Measurements from ENCODE around the gene DHDDS. TPM values are rescaled to one million over a fixed set of nuclear protein-coding genes. Genes with fewer than 3 reads are reported as not detected.

DHDDS gene
- total and polyA plus RNA-seq, 2 of the 13 experiments (the other 11 are each of a cell fraction or from before 2014, with no cell fraction given) = 18.9 to 28.3 TPM

DNA sequence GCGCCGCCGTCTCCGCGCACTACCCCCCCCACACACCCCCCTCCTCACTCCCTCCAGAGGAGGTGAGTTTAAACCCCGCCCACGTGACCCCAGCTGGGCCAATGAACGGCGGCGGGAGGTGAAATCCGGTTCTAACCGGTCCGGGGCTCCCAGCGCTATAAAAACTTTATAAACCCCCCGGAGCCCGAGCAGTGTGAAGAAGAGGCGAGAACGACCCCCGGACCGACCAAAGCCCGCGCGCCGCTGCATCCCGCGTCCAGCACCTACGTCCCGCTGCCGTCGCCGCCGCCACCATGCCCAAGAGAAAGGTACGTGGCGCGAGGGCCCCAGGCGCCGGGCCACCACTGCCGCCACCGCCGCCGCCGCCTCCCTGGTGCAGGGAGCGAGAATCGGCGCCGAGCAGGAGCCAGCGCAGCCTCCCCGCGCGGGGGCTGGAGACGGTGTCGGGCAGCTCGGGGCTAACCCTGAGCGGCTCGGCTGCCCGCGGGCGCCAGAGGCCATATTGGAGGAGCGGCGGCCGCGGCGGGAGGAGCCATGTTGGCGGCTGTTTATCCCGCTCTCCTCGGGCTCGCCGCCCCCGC is 40.3 kb downstream of the DHDDS start, which contains the start of gene HMGN2 (continued):
- TF ChIP-seq, protein P1, sequence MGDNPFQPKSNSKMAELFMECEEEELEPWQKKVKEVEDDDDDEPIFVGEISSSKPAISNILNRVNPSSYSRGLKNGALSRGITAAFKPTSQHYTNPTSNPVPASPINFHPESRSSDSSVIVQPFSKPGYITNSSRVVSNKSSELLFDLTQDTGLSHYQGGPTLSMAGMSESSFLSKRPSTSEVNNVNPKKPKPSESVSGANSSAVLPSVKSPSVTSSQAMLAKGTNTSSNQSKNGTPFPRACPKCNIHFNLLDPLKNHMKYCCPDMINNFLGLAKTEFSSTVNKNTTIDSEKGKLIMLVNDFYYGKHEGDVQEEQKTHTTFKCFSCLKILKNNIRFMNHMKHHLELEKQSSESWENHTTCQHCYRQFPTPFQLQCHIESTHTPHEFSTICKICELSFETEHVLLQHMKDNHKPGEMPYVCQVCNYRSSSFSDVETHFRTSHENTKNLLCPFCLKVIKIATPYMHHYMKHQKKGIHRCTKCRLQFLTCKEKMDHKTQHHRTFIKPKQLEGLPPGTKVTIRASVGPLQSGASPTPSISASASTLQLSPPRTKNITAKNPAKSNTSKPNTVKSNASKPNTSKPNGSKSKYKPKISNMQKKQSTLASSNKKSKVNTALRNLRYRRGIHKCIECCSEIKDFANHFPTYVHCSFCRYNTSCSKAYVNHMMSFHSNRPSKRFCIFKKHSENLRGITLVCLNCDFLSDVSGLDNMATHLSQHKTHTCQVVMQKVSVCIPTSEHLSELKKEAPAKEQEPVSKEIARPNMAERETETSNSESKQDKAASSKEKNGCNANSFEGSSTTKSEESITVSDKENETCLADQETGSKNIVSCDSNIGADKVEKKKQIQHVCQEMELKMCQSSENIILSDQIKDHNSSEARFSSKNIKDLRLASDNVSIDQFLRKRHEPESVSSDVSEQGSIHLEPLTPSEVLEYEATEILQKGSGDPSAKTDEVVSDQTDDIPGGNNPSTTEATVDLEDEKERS (CRISPR knock-in tag; IDR thresholded peaks at IDR 0.05) = no peak
- TF ChIP-seq PTBP1 (IDR thresholded peaks at IDR 0.05; ENCODE audit: low read depth, low read length, poor library complexity, severe bottlenecking) (no peak), STAT6 (CRISPR knock-in tag; IDR thresholded peaks at IDR 0.05; ENCODE audit: borderline replicate concordance) (no peak), ZNF276 (CRISPR knock-in tag; IDR thresholded peaks at IDR 0.05; ENCODE audit: low read depth) (no peak)
